ENCODE measurements around the gene SIPA1.
A peak's percentile ranks its signal among the peaks of the same experiment; 100 is the strongest.

DNA sequence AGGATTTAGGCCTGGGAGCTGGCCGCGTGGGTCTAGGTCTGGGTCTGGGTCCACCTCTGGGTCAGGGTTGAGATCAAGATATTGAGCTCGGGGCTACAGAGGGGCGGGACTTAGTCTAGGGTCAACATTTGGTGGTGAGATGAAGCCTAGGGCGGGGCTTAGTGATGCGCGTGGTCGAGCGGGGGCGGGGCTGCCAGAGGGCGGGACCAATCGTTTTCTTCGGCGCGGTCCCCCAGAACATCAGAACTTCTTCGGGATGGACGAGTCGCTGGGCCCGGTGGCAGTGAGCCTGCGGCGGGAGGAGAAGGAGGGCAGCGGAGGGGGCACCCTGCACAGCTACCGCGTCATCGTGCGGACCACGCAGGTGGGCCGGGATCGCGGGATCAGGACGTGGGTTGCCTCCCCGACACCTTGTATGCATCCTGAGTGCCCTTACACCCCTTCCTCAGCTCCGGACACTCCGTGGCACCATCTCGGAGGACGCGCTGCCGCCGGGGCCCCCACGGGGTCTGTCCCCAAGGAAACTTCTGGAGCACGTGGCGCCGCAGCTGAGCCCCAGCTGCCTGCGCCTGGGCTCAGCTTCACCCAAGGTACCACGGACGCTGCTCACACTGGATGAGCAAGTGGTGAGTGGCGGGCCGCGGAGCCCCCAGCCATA, 4.2 kb downstream of the SIPA1 start:
- TF ChIP-seq, protein P1, sequence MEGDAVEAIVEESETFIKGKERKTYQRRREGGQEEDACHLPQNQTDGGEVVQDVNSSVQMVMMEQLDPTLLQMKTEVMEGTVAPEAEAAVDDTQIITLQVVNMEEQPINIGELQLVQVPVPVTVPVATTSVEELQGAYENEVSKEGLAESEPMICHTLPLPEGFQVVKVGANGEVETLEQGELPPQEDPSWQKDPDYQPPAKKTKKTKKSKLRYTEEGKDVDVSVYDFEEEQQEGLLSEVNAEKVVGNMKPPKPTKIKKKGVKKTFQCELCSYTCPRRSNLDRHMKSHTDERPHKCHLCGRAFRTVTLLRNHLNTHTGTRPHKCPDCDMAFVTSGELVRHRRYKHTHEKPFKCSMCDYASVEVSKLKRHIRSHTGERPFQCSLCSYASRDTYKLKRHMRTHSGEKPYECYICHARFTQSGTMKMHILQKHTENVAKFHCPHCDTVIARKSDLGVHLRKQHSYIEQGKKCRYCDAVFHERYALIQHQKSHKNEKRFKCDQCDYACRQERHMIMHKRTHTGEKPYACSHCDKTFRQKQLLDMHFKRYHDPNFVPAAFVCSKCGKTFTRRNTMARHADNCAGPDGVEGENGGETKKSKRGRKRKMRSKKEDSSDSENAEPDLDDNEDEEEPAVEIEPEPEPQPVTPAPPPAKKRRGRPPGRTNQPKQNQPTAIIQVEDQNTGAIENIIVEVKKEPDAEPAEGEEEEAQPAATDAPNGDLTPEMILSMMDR (IDR thresholded peaks at IDR 0.05), result no peak
- TF ChIP-seq JUN (CRISPR knock-in tag; IDR thresholded peaks at IDR 0.05), result no peak
- TF ChIP-seq SOX15 (CRISPR knock-in tag; IDR thresholded peaks at IDR 0.05), result no peak
- no peak for TF ChIP-seq CREB1 (CRISPR knock-in tag; IDR thresholded peaks at IDR 0.05)
- TF ChIP-seq, protein P2, sequence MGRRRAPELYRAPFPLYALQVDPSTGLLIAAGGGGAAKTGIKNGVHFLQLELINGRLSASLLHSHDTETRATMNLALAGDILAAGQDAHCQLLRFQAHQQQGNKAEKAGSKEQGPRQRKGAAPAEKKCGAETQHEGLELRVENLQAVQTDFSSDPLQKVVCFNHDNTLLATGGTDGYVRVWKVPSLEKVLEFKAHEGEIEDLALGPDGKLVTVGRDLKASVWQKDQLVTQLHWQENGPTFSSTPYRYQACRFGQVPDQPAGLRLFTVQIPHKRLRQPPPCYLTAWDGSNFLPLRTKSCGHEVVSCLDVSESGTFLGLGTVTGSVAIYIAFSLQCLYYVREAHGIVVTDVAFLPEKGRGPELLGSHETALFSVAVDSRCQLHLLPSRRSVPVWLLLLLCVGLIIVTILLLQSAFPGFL (CRISPR knock-in tag; IDR thresholded peaks at IDR 0.05; ENCODE audit: borderline replicate concordance), result no peak
- TF ChIP-seq, protein P3, sequence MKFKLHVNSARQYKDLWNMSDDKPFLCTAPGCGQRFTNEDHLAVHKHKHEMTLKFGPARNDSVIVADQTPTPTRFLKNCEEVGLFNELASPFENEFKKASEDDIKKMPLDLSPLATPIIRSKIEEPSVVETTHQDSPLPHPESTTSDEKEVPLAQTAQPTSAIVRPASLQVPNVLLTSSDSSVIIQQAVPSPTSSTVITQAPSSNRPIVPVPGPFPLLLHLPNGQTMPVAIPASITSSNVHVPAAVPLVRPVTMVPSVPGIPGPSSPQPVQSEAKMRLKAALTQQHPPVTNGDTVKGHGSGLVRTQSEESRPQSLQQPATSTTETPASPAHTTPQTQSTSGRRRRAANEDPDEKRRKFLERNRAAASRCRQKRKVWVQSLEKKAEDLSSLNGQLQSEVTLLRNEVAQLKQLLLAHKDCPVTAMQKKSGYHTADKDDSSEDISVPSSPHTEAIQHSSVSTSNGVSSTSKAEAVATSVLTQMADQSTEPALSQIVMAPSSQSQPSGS (CRISPR knock-in tag; IDR thresholded peaks at IDR 0.05; ENCODE audit: borderline replicate concordance, low read depth), result no peak
- peak; percentile 51; the same call in 1 of the 2 replicates for TF ChIP-seq SP1 (CRISPR knock-in tag; conservative IDR thresholded peaks at IDR 0.05)
- TF ChIP-seq TCF7 (CRISPR knock-in tag; IDR thresholded peaks at IDR 0.05; ENCODE audit: low read depth), result no peak
- peak; percentile 54 for TF ChIP-seq NFYB (CRISPR knock-in tag; conservative IDR thresholded peaks at IDR 0.05; ENCODE audit: low read depth)
- TF ChIP-seq, protein P4, sequence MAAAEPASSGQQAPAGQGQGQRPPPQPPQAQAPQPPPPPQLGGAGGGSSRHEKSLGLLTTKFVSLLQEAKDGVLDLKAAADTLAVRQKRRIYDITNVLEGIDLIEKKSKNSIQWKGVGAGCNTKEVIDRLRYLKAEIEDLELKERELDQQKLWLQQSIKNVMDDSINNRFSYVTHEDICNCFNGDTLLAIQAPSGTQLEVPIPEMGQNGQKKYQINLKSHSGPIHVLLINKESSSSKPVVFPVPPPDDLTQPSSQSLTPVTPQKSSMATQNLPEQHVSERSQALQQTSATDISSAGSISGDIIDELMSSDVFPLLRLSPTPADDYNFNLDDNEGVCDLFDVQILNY (CRISPR knock-in tag; IDR thresholded peaks at IDR 0.05), result no peak
- TF ChIP-seq RELA (CRISPR knock-in tag; IDR thresholded peaks at IDR 0.05; ENCODE audit: borderline replicate concordance), result no peak

Measured in WTC11 (cell line).